HG03378 (cell line): ENCODE data around the gene KCNS3.

Source experiments
- ATAC-seq: cut with Tn5 transposase; IDR thresholded peaks from one replicate; pipeline ENCODE4 v1.9.1; 2021; ENCODE audit warnings: mild to moderate bottlenecking, moderate library complexity; ENCODE audit not compliant: unreplicated experiment

Gene KCNS3

GRCh38 chr2:17876590-17876989 lies 1.9 kb upstream of the KCNS3 start:
- ATAC-seq: no peak

GRCh38 chr2:17877811-17878280 lies 621 bp upstream of the KCNS3 start:
- peak; percentile 32 for ATAC-seq

- no peak for ATAC-seq
These were observed 858 bp downstream of the KCNS3 start for GRCh38 chr2:17879137-17879912.

DNA sequence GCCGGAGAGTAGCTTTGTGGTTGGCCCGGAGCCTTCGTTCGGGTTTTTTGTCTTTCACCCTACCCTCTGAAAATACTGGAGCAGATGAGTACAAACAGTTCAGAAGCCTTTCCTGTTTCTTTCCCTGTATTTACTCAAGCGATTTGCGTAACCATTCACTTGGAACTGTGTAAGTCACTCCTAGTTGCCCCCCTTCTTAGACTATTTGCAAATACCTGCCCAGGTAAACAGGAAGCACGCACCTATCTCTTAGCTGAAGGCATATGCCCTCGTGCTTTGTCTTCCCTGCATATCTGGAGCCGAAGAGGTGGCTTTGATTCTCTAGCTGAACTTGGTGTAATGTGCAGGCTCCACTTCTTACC lies 1.4 kb downstream of the KCNS3 start:
- no peak for ATAC-seq

- ATAC-seq: no peak
These were observed 14.5 kb downstream of the KCNS3 start for GRCh38 chr2:17892770-17893534.

DNA sequence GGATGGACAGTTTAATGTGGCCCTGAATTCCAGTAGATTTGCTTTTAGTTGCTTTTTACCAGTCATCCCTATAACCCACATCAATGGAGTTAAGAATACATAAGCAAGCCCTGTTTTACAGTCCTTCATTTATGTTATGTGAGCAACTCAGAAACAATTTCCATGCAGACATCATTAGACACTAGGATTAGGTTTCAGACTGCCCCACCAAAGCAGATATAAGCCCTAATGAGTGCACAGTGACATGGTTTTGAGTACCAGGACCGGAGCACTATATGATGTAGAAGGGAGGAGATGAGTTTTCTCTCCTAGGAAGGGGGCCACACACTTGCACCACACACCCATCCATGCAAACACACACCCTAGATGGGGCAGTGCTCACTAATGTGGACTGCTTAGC lies 15.5 kb downstream of the KCNS3 start:
- no peak for ATAC-seq

- no peak for ATAC-seq
These were observed 16.1 kb downstream of the KCNS3 start for GRCh38 chr2:17894556-17894955.

- no peak for ATAC-seq
These were observed 21.4 kb downstream of the KCNS3 start for GRCh38 chr2:17899871-17900270.

DNA sequence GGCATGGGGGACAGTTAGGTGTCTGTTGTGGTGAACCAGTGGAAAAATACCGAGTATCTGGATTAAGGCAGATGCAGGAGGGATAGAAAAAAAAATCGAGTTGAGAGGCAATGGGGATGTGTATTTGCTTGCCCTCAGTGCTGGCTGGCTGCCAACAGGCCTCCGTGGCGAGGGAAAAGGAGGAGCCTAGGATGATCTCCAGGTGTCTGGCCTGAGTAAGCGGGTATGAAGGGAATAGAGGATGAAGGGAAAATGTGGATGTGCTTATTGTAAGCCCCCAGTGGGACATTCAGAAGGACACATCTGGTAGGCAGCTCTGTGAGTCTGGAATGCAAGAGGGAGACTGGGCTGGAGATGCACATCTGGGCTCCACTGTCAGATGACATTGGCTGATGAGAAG lies 22.8 kb downstream of the KCNS3 start:
- ATAC-seq: no peak

DNA sequence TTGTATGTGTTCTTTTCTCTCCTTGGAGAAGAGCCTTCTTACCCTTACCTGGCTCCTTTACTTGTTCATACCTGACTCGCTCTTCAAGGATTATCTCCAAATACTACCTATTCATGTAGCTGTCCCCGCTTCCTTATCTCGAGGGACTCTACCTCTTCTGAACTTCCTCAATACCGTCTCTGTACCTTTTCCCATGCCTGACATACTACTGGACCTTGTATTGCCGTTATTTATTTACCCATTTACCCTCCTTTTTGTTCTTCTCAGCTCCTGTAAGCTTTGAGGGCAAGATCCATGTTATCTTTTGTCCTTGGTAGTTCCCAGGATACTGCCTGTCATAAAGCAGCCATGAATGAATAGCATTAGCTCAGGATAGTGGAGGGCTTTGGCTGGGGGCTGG lies 32.5 kb downstream of the KCNS3 start:
- no peak for ATAC-seq

- no peak for ATAC-seq
These were observed 33.2 kb downstream of the KCNS3 start for GRCh38 chr2:17911491-17912260.

GRCh38 chr2:17912266-17912691 lies 33.8 kb downstream of the KCNS3 start:
- peak; percentile 98 for ATAC-seq

DNA sequence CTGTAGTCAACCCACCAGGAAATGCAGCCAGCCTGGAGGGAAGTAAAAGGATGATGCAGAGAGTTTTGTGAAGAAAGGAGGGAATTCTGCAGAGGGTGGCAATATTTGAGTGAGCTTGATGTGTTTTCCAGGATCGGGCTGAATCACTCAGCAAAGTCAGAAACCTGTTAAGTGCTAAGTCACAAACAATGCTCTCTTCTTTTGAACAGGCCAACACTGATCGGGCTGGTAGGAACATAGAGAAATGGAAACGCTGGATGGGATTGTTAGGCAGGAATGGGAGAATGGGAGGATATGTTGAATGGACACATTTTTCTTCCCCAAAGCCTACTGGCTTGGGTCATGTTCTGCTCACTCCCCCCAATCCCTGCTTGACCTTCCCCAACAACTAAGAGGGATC lies 36.6 kb downstream of the KCNS3 start:
- no peak for ATAC-seq

DNA sequence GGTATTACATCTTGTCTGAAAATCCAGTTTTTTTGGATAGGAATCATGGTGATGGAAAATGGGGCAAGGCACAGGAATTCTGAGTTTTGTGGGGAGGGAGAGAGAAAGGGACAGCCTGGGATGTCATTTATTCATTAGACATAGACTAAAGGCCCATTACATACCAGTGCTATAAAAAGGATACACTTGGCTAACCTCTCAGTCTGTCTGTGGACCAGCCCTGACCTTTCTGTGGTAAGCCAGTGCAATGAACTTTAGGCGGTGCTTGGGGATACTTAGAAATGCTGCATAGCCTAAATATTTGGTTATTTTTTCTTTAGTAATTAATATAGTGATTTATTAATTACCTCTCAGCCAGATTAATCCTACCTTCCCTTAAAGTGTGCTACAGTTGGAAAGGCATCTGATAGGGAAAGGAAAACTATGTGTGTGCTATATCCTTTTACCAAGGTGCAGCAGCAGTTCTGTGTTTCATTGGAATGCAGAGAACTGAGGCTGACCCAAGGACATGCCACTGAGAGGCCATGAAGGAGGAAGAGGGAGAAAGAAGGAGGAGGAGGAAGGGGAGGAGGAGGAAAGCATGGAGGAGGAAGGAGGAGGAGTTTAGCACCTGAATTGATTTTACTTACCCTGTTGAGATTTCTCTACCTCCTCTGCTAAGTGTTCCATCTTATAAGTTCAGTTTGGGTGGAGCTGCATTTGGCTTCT lies 37.5 kb downstream of the KCNS3 start:
- ATAC-seq: no peak

DNA sequence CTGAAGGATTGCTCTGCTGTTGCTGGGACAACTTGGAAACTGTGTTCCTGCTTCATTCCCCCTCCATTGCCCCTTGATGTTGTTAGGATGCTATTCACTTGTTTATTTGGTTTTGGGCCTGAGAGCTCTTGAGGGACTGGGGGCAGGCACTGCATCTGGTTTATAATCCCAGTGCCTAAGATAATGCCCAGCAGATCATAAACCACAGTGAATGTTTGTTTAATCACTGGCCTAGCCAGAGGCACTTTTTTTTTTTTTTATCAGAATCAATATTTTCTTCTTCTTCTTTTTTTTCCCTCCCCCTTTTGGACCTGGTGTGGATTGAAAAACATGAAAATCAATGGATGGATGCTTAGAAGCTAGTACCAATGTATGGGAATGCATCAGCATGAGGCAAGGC lies 38.1 kb downstream of the KCNS3 start:
- ATAC-seq: no peak

GRCh38 chr2:17918789-17919188 lies 40.3 kb downstream of the KCNS3 start:
- no peak for ATAC-seq

DNA sequence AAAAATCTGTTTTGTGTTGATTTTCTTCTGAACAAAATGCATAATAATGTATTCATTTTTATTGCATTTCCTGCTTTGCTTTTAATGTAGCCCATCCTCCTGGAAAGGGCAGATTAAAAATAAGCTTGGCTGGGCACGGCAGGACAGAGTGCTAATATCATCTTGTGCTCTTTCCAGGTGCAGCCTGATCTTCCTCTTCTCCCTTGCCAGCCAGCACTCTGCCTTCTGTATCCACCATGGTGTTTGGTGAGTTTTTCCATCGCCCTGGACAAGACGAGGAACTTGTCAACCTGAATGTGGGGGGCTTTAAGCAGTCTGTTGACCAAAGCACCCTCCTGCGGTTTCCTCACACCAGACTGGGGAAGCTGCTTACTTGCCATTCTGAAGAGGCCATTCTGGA lies 52.3 kb downstream of the KCNS3 start:
- no peak for ATAC-seq

DNA sequence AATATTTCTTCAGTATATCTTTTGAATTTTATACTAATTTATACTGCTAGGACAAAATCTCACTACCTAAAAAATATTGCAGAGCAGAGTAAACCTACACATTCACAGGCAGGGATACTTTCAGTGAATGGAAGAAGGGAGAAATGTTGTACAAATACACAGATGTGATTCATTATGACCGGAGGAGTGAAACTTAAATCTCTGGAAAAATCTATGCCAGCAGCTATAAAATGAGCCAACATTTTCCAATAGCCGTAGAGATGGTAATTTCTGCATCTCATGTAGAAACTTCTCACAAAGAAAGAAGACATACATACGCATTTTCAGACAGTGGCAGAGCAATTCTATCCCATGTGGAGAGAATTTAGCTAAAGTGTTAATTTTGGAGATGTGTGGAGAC lies 54.8 kb downstream of the KCNS3 start:
- ATAC-seq: no peak

- no peak for ATAC-seq
These were observed 56.3 kb downstream of the KCNS3 start for GRCh38 chr2:17934721-17935120.

DNA sequence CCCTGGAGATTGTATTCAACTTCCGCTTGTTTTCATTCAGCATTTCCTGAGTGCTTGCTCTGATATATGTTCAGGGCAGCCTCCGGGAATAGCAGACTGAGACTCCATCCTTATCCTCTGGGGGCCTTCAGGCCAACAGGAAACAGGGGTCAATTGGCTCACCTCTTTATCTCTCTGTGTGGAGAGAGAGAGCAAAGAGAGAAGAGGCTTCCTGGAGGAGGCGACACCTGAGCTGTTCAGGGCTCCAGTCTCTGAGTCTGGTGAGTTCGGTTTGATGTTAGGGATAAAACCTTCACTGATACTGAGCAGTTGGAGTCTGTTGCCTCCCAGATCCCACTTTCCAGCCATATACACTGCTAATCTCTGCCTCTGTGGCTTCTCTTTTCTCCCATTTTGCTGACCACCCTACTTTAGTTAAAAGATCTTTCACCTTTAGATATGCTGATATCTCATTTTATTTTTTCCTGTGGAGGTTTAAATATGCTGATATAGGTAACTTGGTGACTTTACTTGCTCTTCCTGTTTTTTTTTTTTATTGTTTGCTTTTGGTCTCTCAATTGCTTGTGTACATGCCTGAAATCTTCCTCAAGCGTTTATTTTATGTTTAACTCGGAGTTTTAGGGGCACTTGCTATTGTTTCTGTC lies 56.9 kb downstream of the KCNS3 start:
- no peak for ATAC-seq
